A549 (cell line): ENCODE data around the gene ATP2B3.

Experiments used
- CHD2 ChIP-seq: fragments of 150-350 bp; IDR thresholded peaks from 2 replicates; pipeline ENCODE4 v1.6.1; 2014; ENCODE audit warnings: low read length; ENCODE audit not compliant: partially characterized antibody
- CTCF ChIP-seq: fragments of >200 bp; sonication (Bioruptor Twin); formaldehyde crosslinking; IDR thresholded peaks from 3 replicates; pipeline ENCODE4 v1.5.1; 2016
- EHMT2 ChIP-seq: fragments of 200-600 bp; sonication (generic); IDR thresholded peaks from 2 replicates; pipeline ENCODE4 v1.6.1; 2016; ENCODE audit warnings: antibody characterized with exemption, low read depth, mild to moderate bottlenecking, moderate library complexity
- JUNB ChIP-seq: fragments of >200 bp; sonication (Bioruptor Twin); formaldehyde crosslinking; IDR thresholded peaks from 2 replicates; pipeline ENCODE4 v1.6.1; 2016
- MAX ChIP-seq: IDR thresholded peaks from 2 replicates; pipeline ENCODE4 v1.6.1; 2012
- REST ChIP-seq: fragments of 200-600 bp; sonication (generic); IDR thresholded peaks from 2 replicates; pipeline ENCODE4 v1.6.1; 2016; ENCODE audit warnings: antibody characterized with exemption, mild to moderate bottlenecking, moderate library complexity

GRCh38 chrX:153500676-153501280, 16.7 kb upstream of the ATP2B3 start:
- TF ChIP-seq JUNB (no peak), CHD2 (no peak), CTCF (no peak), MAX (no peak), REST (no peak), EHMT2 (no peak)
